T-helper 2 cell (primary cell): ENCODE results near the gene GPC1.
A peak's percentile ranks its signal among the peaks of the same experiment; 100 is the strongest.

Experiments used
- DNase-seq, 5 experiments: peaks; one replicate each; pipeline versions ENCODE4 v3.0.0 to v3.0.0-alpha.2; 2012 to 2022

GPC1 gene

DNA sequence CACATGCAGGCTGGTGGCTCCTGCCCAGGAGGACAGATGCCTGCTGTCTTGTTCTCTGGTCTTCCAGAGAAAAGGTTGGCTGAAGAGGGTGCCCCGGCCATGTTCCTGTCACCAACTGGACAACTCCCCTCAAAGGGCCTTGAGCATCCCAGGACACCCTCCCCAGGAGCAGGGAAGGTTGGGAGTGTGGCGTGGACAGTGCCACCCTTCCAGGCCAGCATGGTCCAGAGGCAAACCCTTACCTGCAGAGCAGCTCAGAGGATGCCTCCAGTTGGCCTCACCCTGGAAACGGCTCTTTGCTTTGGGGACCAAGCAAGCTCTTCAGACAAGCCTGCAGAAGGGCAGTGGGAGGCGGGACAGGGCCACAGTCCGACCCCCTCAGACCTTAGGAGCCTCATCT, 4.9 kb upstream of the GPC1 start:
- peak in 1 of 5 experiments; percentile 2 for DNase-seq

GRCh38 chr2:240431271-240431660, 4.2 kb upstream of the GPC1 start:
- DNase-seq, result no peak

- peak in 1 of 5 experiments; percentile 3 for DNase-seq
Measured at GRCh38 chr2:240431661-240432424, 3.6 kb upstream of the GPC1 start.

DNA sequence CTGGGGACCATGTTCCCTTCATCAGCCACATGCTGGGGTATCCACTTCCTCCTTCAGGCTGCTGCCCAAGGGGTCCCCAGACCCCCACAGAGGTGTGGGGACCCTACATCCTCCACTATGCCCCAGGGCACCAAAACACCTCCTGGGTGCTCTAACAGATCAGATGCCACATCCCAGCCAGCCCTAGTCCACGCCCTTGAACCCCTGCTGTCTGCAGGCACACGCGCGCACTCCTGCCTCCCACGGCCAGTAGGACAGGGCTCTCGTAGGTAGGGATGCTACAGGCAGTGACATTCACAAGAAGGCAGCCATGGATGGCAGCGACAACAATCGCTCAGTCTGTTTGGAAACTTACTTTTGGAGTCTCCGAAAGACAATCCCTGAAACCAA, 3.0 kb upstream of the GPC1 start:
- DNase-seq, result no peak

DNA sequence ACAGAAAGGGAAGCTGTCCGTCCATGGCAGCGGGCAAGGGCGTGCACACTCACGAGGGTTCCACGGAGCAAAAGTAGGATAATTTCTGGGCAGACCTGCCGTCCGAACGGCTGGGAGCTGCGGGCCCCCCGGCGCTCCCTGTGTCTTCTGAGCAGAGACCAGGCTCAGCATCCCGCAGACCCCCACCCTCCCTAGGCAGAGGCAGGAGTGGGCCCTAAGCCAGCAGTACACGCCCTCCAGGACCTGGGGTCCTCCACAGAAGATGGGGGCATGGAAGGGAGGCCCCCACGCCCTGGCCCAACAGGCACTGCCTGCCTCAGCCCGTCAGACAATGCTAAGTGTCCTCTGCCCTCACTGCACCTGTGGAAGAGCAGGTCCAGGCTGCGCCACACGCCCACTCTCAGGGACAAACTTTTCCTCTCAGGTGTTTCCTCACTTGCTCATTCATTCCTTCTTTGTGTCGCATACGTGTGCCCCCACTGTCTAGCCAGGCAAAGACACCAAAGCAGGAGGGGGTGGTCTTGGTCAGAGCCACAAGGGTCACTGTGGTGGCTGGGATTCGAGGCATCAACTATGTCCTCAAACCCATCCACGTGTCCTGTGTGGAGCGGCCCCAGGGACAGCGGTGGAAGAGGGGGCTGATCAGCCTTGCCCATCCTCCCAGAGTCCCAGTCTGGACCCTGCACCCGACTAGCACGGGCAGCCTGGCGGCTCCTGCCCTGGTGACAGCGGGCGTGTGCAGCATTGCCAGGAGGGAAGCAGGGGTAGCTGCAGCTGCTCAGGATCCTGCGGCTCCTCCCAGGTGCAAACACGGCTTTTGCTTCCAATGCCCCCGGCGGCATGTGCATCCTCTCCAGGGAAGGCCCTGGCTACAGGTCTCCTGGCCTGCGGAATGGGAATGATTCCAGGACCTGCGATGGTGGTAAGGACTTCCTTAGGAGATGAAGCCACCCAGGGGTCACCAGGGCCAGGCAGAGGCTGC, 2.4 kb upstream of the GPC1 start:
- peak in 2 of 5 experiments; percentile 2 to 5 for DNase-seq

- DNase-seq, result peak in 2 of 5 experiments; percentile 3 to 41
Measured at GRCh38 chr2:240433973-240434727, 1.3 kb upstream of the GPC1 start.

DNA sequence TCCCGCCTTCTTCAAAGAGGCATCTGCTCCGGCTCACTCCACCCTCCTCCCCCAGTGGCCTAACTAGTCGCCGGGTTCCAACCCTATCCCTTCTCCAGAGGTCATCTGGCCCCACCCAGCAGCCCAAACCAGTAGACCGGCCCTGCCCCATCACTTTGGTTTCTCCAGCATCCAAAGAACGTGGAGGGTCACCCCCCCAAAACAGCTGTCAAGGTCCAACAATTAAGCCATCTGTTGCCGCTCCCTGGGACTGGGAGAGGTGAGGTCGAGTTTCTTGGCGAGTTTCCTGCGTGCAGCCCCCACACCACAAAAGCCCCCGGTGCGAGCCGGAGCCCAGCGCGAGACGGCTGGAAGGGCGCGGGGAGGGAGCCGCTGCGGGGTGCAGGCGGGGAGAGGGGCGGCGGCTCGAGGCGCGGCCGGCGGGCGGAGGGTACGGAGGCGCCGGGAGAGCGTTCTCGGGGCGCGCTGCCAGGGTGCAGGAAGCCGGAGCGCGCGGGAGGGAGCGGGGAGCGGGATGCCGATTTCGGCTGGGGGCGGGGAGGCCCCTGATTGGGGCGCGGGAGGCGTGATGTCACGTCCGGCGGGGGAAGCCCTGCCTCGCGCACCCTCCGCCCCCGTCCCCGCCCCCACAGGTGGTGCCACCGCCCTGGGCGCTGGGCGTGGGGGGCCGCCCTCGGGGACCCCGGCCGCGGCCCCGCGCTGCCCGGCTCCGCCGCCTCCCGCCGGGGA, 571 bp upstream of the GPC1 start:
- DNase-seq, result peak; percentile 66 to 93 (median 84)

GRCh38 chr2:240435948-240436682, 652 bp downstream of the GPC1 start:
- peak in 1 of 5 experiments; percentile 20 for DNase-seq

DNA sequence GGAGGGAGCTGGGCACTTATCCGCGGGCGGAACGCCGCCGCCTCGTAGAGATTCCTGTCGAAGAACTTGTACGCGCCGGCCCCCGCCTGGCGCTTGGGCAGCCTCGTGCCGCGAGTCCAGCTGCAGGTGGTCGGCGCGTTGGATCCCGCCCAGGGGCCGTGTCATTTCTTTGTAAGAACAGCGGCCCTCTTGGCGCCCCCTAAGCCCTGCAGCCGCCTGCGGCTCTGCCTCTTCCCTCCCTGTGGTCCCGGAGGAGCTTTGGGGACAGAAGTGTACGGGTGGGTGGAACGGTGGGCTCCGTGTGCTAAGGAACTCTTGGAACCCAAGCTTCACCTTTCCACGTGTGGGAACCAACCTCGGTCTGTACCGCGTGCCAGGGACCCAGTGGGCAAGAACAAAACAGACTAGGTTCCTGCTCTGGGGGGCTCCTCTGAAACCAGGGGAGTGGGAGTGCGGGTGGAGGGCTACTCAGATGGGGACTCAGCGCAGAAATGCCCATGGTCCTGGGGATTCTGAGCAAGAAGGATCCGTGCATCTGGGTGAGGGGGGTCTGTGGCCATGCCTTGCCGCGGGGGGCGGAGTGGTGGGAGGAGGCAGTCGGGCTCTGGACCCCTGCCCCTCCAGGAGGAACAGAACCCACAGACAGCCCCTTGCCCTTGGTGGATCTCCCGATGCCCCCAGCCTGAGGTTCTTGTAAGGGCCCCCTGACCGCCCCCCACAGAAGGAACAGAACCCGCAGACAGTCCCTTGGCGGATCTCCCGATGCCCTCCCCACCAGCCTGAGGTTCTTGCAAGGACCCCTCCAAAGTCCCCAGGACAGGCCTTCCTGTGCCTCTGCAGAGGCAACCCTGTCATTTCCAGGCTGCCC, 1.5 kb downstream of the GPC1 start:
- DNase-seq, result peak in 1 of 5 experiments; percentile 18

- DNase-seq, result no peak
Measured at GRCh38 chr2:240437551-240437860, 2.0 kb downstream of the GPC1 start.

DNA sequence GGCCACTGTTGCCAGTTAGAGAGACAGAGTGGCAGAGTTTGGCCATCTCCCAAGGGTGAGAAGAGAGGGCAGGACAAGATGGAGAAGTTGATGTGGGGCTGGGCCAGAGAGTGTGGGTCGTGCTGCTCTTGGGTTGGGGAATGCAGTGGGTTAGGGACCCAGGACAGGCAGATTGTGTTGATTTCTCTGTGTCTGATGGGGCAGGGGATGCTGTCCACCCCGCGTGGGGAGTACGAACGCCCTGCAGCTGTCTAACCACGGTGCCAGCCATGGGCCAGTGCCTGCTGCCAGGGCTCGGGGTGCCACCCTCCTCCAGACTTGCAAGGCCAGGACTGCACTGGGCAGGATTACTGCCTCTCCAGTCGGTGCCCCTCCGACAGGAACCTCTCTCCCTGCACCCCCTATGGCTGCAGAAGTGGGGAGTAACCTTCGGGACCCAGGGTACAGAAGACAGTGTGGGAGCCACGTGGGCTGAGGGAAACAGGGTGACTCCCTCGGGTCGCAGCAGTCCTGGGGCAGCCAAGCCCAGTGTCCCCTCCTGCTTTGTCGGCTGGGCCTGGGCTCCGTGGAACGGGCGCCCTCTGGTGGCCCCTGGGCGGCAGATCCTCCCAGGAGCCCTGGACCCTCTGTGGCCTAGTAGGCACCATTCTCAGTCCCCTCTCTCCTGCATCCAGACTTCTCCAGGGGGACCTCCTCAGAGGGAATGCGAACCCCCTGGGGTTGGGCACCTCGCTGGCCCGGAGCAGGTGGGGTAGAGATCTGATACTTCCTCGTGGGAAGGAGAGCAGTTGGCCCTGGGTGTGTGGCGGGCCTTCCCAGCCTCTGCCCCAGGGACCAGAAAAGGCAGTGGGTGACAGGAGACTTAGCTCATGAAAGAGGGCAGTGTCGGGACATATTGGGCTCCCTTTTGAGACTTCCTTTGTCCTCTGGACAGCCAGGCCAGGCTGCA, 2.7 kb downstream of the GPC1 start:
- DNase-seq, result peak; percentile 34 to 67 (median 51)

- DNase-seq, result no peak
Measured at GRCh38 chr2:240438810-240439697, 3.6 kb downstream of the GPC1 start.

GRCh38 chr2:240439698-240440151, 4.3 kb downstream of the GPC1 start:
- no peak for DNase-seq

DNA sequence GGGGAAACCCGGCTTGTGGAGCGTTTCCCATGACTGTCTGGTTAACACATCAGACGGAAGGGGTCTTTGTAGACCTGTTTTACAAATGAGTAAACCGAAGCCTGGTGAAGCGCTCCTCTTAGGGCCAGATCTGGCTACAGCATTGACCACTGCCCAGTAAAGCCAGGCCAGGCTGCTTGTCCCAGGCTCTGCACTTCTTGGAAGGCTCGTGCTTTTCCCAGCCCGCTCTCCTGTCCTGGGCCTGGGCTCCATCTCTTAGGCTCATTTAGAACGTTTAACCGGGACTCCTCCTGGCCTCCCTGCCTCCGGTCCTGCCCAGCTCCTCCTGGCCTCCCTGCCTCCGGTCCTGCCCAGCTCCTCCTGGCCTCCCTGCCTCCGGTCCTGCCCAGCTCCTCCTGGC, 4.8 kb downstream of the GPC1 start:
- DNase-seq, result no peak

DNA sequence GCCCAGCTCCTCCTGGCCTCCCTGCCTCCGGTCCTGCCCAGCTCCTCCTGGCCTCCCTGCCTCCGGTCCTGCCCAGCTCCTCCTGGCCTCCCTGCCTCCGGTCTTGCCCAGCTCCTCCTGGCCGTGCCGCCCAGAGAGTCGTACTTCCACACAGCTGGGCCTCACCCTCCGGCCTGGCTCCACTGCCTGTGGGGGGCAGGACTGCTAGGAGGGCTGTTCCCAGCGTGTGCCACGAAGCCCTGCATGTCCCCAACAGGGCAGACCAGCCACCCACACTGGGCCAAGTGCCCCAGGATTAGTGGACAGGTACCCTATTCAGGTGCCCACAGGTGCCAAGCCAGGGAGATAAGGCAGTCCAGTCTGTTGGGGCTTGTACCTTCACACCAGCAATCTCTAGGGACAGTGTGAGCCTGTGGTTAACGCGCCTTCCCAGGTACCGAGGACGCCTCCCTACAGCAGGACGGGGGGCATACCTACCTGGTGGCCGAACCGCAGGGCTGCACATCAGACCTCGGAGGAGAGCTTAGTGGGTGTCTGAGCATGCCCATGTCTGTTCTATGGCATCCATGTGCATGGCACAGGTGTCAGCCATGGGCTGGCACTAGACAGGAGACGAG, 5.3 kb downstream of the GPC1 start:
- DNase-seq, result no peak

DNA sequence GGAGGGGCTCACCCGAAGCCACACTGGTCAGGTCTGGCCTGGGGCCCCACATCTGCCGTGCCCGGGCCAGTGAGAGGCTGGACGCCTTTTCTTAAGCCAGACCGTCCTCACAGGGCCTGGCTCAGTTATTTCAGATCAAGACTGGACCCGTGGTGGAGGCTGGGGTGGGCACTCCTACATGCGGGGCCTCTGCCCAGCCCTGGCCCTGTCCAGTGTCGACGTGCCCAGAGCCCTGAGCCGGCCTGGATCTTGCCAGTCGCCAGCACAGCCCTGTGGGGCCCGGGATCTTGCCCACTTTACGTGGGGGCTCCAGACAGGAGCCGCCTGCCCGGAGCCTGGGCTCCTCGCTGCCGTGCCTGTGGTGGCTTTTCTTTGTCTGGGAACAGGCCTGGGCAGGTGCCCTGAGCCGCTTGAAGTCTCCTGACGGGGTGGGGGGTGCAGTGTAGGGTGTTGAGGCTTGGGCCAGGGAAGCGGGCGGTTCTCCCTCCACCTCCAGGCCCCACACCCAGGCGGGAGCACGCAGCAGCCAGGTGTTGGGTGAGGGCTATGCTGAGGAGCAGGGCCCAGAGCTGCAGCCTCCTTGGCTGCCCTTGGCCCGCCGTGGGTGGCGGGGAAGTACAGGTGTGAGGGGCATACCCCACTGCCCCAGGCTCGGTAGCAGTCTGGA, 6.0 kb downstream of the GPC1 start:
- no peak for DNase-seq

DNA sequence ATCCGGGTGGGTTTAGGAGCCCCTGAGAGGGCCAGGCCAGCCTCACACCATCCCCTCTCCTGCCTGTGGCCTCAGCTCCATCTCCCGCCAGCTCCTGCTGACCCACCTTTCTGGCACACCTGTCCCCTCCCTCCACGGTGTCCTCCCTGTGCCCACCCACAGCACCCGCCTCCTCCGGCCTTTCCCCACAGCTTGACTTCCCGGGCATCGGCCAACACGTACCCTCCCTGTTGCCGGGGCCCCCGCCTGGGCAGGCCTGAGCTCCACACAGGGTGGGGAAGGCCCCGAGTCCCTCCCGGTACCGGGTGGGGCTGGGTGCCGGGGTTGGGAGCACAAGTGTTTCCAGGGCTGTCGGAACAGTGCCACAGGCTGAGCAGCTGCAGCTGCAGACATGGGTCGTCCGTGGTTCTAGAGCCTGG, 6.5 kb downstream of the GPC1 start:
- DNase-seq, result no peak
